Naive thymus-derived CD4-positive, alpha-beta T cell (primary cell): Measurements from ENCODE around the gene FBXO33. TPM values are rescaled to one million over a fixed set of nuclear protein-coding genes. Genes with fewer than 3 reads are reported as not detected.
"Not testable (repeated sequence)": the region's sequence is repeated elsewhere in the genome, so short reads cannot be mapped to it uniquely, and the experiment has no call there.

Experiments
- ATAC-seq: fragments of 150-1000 bp; cut with Tn5 transposase; 2 replicates; pipeline ENCODE4 v1.10.0; 2021; ENCODE audit warnings: mild to moderate bottlenecking, moderate library complexity
- CTCF ChIA-PET: fragments of 350-600 bp; sonication (Branson Sonifier 250); formaldehyde crosslinking; loops from one replicate; lab custom pipeline; 2021; ENCODE audit warnings: antibody characterized with exemption; lab: Charles Lee
- POLR2A ChIA-PET: fragments of 350-600 bp; sonication (Branson Sonifier 250); formaldehyde crosslinking; loops from one replicate; lab custom pipeline; 2021; ENCODE audit warnings: antibody characterized with exemption, inconsistent platforms; lab: Charles Lee
- DNase-seq, 9 donors: peaks; one replicate each; pipeline versions ENCODE4 v3.0.0 to v3.0.0-alpha.2; 2020 to 2022; ENCODE audit warnings: mixed read lengths in 1 of 9
- H3K27ac ChIP-seq: one replicate; pipeline ENCODE4 v1.7.0; 2013; ENCODE audit warnings: mild to moderate bottlenecking, low read depth, low read length, moderate library complexity
- H3K27me3 ChIP-seq, 2 donors: one replicate each; pipeline ENCODE4 v1.7.0; 2013; ENCODE audit warnings: low read length in 2 of 2, mild to moderate bottlenecking in 2 of 2, moderate library complexity in 2 of 2; ENCODE audit not compliant: control insufficient read depth in 2 of 2, insufficient read depth in 2 of 2
- H3K36me3 ChIP-seq, 3 experiments: 1 replicate in 2 of 3; 2 replicates in 1 of 3; pipeline ENCODE4 v1.7.0; 2013; ENCODE audit warnings: low read length in 3 of 3, mild to moderate bottlenecking in 3 of 3, moderate library complexity in 1 of 3; ENCODE audit not compliant: insufficient read depth in 3 of 3, control insufficient read depth in 2 of 3
- H3K4me1 ChIP-seq, 2 donors: one replicate each; pipeline ENCODE4 v1.7.0; 2013; ENCODE audit warnings: low read length in 2 of 2, mild to moderate bottlenecking in 2 of 2, moderate library complexity in 1 of 2; ENCODE audit not compliant: control insufficient read depth in 2 of 2, insufficient read depth in 2 of 2
- H3K4me3 ChIP-seq: 2 replicates; pipeline ENCODE4 v1.7.0; 2013; ENCODE audit warnings: mild to moderate bottlenecking, low read length
- H3K9me3 ChIP-seq, 3 experiments: 1 replicate in 2 of 3; 2 replicates in 1 of 3; pipeline ENCODE4 v1.7.0; 2013; ENCODE audit warnings: low read length in 3 of 3; ENCODE audit not compliant: control insufficient read depth in 2 of 3
- H3K27ac Mint-ChIP-seq, 9 donors: one replicate each; pipeline ENCODE4 v1.8.0; 2020 to 2022; ENCODE audit warnings: mixed read lengths in 9 of 9, mild to moderate bottlenecking in 8 of 9, moderate library complexity in 5 of 9, inconsistent platforms in 2 of 9
- H3K27me3 Mint-ChIP-seq, 5 donors: one replicate each; pipeline ENCODE4 v1.8.0; 2021 to 2022; ENCODE audit warnings: mixed read lengths in 5 of 5, mild to moderate bottlenecking in 1 of 5
- H3K36me3 Mint-ChIP-seq, 5 donors: one replicate each; pipeline ENCODE4 v1.8.0; 2020 to 2022; ENCODE audit warnings: mixed read lengths in 5 of 5, mild to moderate bottlenecking in 3 of 5, inconsistent platforms in 1 of 5
- H3K4me1 Mint-ChIP-seq, 7 donors: one replicate each; pipeline ENCODE4 v1.8.0; 2020 to 2022; ENCODE audit warnings: mixed read lengths in 7 of 7, mild to moderate bottlenecking in 3 of 7, inconsistent platforms in 1 of 7
- H3K4me3 Mint-ChIP-seq, 10 donors: one replicate each; pipeline ENCODE4 v1.8.0; 2020 to 2022; ENCODE audit warnings: mild to moderate bottlenecking in 10 of 10, mixed read lengths in 10 of 10, moderate library complexity in 6 of 10, inconsistent platforms in 2 of 10
- H3K9me3 Mint-ChIP-seq, 11 donors: one replicate each; pipeline ENCODE4 v1.8.0; 2020 to 2022; ENCODE audit warnings: mixed read lengths in 11 of 11, mild to moderate bottlenecking in 4 of 11, inconsistent platforms in 1 of 11, moderate library complexity in 1 of 11
- intact Hi-C, 2 donors: fragments of 100-400 bp; cut with micrococcal nuclease; formaldehyde crosslinking; loops; one replicate each; pipeline ENCODE4 v1.15.1; 2023
- polyA plus RNA-seq, 2 donors: library from polyadenylated mRNA; unstranded; fragments of 300-500 nt; fragmentation: Illumina TruSeq; gene quantifications; one replicate each; pipeline ENCODE4 v1.2.3, GENCODE V29; 2021
- total RNA-seq, 6 experiments: library from RNA in 5 of 6; stranded (reverse) in 5 of 6; gene quantifications; 1 replicate in 5 of 6; 2 replicates in 1 of 6; pipeline ENCODE4 v1.2.3 and lab custom pipeline; 2021 to 2026

The FBXO33 gene
- total and polyA plus RNA-seq, 7 experiments from 2014 or later: 16.5 to 68.2 (median 25.8) TPM

- H3K9me3 Mint-ChIP-seq: peaks cover 4 to 46% (median 27%) of the 10 kb centered on the region in 11 donors
- Histone ChIP-seq H3K36me3 (peaks cover 0 to 21% (median 0%) of the 10 kb centered on the region in 3 experiments), H3K4me3 (no peak overlapping the region), H3K27ac (no peak overlapping the region), H3K9me3 (peaks cover 0 to 16% (median 0%) of the 10 kb centered on the region in 3 experiments), H3K4me1 (no peaks in the 10 kb centered on the region), H3K27me3 (no peaks in the 10 kb centered on the region)
- no peak for DNase-seq
- CTCF ChIA-PET: interaction anchor here (0.5 to 0.6 kb wide), 2 partner anchors 203 to 292 kb away, joined by 3 read pairs; no protein-coding TSS in a partner anchor
- no peak for ATAC-seq
- no peak overlapping the region for H3K4me3 Mint-ChIP-seq
- no peaks in the 10 kb centered on the region for H3K27me3 Mint-ChIP-seq
- peaks cover 0 to 15% (median 9%) of the 10 kb centered on the region in 7 donors for H3K4me1 Mint-ChIP-seq
- intact Hi-C loops: loop anchor here (5.0 to 10.0 kb wide), 2 partner anchors 194 to 642 kb away; partner anchors contain the start of gene TRAPPC6B (in 1 of the 2)
- peak overlapping the region in 1 of 9 donors; percentile 28 for H3K27ac Mint-ChIP-seq
- H3K36me3 Mint-ChIP-seq: peaks cover 24 to 64% (median 59%) of the 10 kb centered on the region in 5 donors
- POLR2A ChIA-PET: no interaction called here
Observed at GRCh38 chr14:39366460-39367386, 65.5 kb downstream of the FBXO33 start.

GRCh38 chr14:39365354-39365753 lies 66.9 kb downstream of the FBXO33 start:
- Mint-ChIP-seq H3K9me3 (peaks cover 4 to 51% (median 35%) of the 10 kb centered on the region in 11 donors), H3K27ac (no peak overlapping the region), H3K36me3 (peaks cover 28 to 66% (median 63%) of the 10 kb centered on the region in 5 donors), H3K27me3 (no peaks in the 10 kb centered on the region), H3K4me1 (peaks cover 5 to 22% (median 10%) of the 10 kb centered on the region in 7 donors), H3K4me3 (peak overlapping the region in 1 of 10 donors; percentile 9)
- DNase-seq (no peak), ATAC-seq (no peak)
- Histone ChIP-seq H3K9me3 (peaks cover 0 to 16% (median 0%) of the 10 kb centered on the region in 3 experiments), H3K4me1 (no peaks in the 10 kb centered on the region), H3K4me3 (no peak overlapping the region), H3K27me3 (no peaks in the 10 kb centered on the region), H3K36me3 (peaks cover 0 to 21% (median 0%) of the 10 kb centered on the region in 3 experiments), H3K27ac (no peak overlapping the region)
- intact Hi-C loops: loop anchor here (5.0 to 10.0 kb wide), 2 partner anchors 193 to 641 kb away; partner anchors contain the start of gene TRAPPC6B (in 1 of the 2)
- CTCF ChIA-PET: no interaction called here
- POLR2A ChIA-PET: no interaction called here

- ATAC-seq: no peak
- Histone ChIP-seq H3K4me3 (no peak overlapping the region), H3K36me3 (peaks cover 0 to 21% (median 0%) of the 10 kb centered on the region in 3 experiments), H3K4me1 (no peaks in the 10 kb centered on the region), H3K27me3 (no peaks in the 10 kb centered on the region), H3K9me3 (peaks cover 0 to 16% (median 0%) of the 10 kb centered on the region in 3 experiments), H3K27ac (no peak overlapping the region)
- H3K9me3 Mint-ChIP-seq: peaks cover 4 to 57% (median 36%) of the 10 kb centered on the region in 11 donors
- no peaks in the 10 kb centered on the region for H3K27me3 Mint-ChIP-seq
- peaks cover 32 to 75% (median 69%) of the 10 kb centered on the region in 5 donors for H3K36me3 Mint-ChIP-seq
- intact Hi-C loops: loop anchor here in 1 of 2 donors (10.0 kb wide), 1 partner anchor 640 kb away; no protein-coding TSS in a partner anchor
- H3K27ac Mint-ChIP-seq: no peak overlapping the region
- H3K4me1 Mint-ChIP-seq: peaks cover 5 to 26% (median 10%) of the 10 kb centered on the region in 7 donors
- DNase-seq: no peak
- ChIA-PET CTCF (no interaction called here), POLR2A (no interaction called here)
- H3K4me3 Mint-ChIP-seq: no peak overlapping the region
Observed at GRCh38 chr14:39364509-39364908, 67.7 kb downstream of the FBXO33 start.

- H3K27ac Mint-ChIP-seq: peak overlapping the region in 1 of 9 donors; percentile 22
- CTCF ChIA-PET, H3K27me3 ChIP-seq: not testable (repeated sequence)
Observed at GRCh38 chr14:39361556-39361955, 70.7 kb downstream of the FBXO33 start.

GRCh38 chr14:39360316-39360715 lies 71.9 kb downstream of the FBXO33 start:
- H3K27ac Mint-ChIP-seq: peak overlapping the region in 1 of 9 donors; percentile 17
- no peak for ATAC-seq
- peaks cover 8 to 50% (median 35%) of the 10 kb centered on the region in 11 donors for H3K9me3 Mint-ChIP-seq
- DNase-seq: no peak
- no peaks in the 10 kb centered on the region for H3K27me3 Mint-ChIP-seq
- H3K4me1 Mint-ChIP-seq: peaks cover 4 to 33% (median 20%) of the 10 kb centered on the region in 7 donors
- CTCF ChIA-PET: no interaction called here
- intact Hi-C loops: loop anchor here in 1 of 2 donors (10.0 kb wide), 1 partner anchor 636 kb away; no protein-coding TSS in a partner anchor
- no peak overlapping the region for H3K4me3 Mint-ChIP-seq
- Histone ChIP-seq H3K27me3 (no peaks in the 10 kb centered on the region), H3K9me3 (peaks cover 0 to 16% (median 0%) of the 10 kb centered on the region in 3 experiments), H3K4me3 (no peak overlapping the region), H3K27ac (no peak overlapping the region), H3K36me3 (peaks cover 0 to 12% (median 0%) of the 10 kb centered on the region in 3 experiments), H3K4me1 (no peaks in the 10 kb centered on the region)
- POLR2A ChIA-PET: no interaction called here
- peaks cover 47 to 92% (median 83%) of the 10 kb centered on the region in 5 donors for H3K36me3 Mint-ChIP-seq

More at GRCh38 chr14:39361556-39361955, 70.7 kb downstream of the FBXO33 start:
- H3K4me3 ChIP-seq, H3K27me3 Mint-ChIP-seq, H3K27ac ChIP-seq, ATAC-seq, H3K4me1 ChIP-seq, H3K4me3 Mint-ChIP-seq, POLR2A ChIA-PET, DNase-seq: not testable (repeated sequence)
- H3K9me3 Mint-ChIP-seq: peaks cover 8 to 57% (median 39%) of the 10 kb centered on the region in 11 donors
- Histone ChIP-seq H3K9me3 (peaks cover 0 to 16% (median 0%) of the 10 kb centered on the region in 3 experiments), H3K36me3 (peaks cover 0 to 22% (median 0%) of the 10 kb centered on the region in 3 experiments)
- H3K36me3 Mint-ChIP-seq: peaks cover 47 to 98% (median 85%) of the 10 kb centered on the region in 5 donors
- peaks cover 4 to 28% (median 15%) of the 10 kb centered on the region in 7 donors for H3K4me1 Mint-ChIP-seq
- intact Hi-C loops: loop anchor here in 1 of 2 donors (10.0 kb wide), 1 partner anchor 637 kb away; no protein-coding TSS in a partner anchor

GRCh38 chr14:39359069-39359468 lies 73.2 kb downstream of the FBXO33 start:
- H3K27ac ChIP-seq, H3K4me3 Mint-ChIP-seq, H3K4me3 ChIP-seq, CTCF ChIA-PET, H3K4me1 ChIP-seq, H3K27ac Mint-ChIP-seq, intact Hi-C loops, H3K36me3 ChIP-seq, ATAC-seq, H3K27me3 ChIP-seq, DNase-seq, POLR2A ChIA-PET, H3K9me3 ChIP-seq, H3K27me3 Mint-ChIP-seq: not testable (repeated sequence)
- H3K36me3 Mint-ChIP-seq: peaks cover 46 to 87% (median 78%) of the 10 kb centered on the region in 5 donors
- peaks cover 4 to 40% (median 24%) of the 10 kb centered on the region in 11 donors for H3K9me3 Mint-ChIP-seq
- peaks cover 4 to 33% (median 20%) of the 10 kb centered on the region in 7 donors for H3K4me1 Mint-ChIP-seq
